ENCODE data around the gene C19orf67.

Gene C19orf67

GRCh38 chr19:14056069-14056666 is 29.4 kb downstream of the C19orf67 start:
- DNase-seq (ENCODE audit: low read depth) = no peak
- TF ChIP-seq CTCF (conservative IDR thresholded peaks at IDR 0.05; ENCODE audit: low read depth, low read length) = no peak
- no peak overlapping the region for H3K4me3 ChIP-seq (ENCODE audit: low read length)

GRCh38 chr19:14055396-14055795 is 30.2 kb downstream of the C19orf67 start:
- DNase-seq (ENCODE audit: low read depth) = no peak
- no peak for TF ChIP-seq CTCF (conservative IDR thresholded peaks at IDR 0.05; ENCODE audit: low read depth, low read length)
- no peak overlapping the region for H3K4me3 ChIP-seq (ENCODE audit: low read length)

- no peak for DNase-seq (ENCODE audit: low read depth)
- no peak overlapping the region for H3K4me3 ChIP-seq (ENCODE audit: low read length)
- no peak for TF ChIP-seq CTCF (conservative IDR thresholded peaks at IDR 0.05; ENCODE audit: low read depth, low read length)
Measured at GRCh38 chr19:14054721-14055120, 30.9 kb downstream of the C19orf67 start.

GRCh38 chr19:14054099-14054498 is 31.5 kb downstream of the C19orf67 start:
- TF ChIP-seq CTCF (conservative IDR thresholded peaks at IDR 0.05; ENCODE audit: low read depth, low read length) = no peak
- no peak for DNase-seq (ENCODE audit: low read depth)
- H3K4me3 ChIP-seq (ENCODE audit: low read length) = no peak overlapping the region

GRCh38 chr19:14053500-14053899 is 32.1 kb downstream of the C19orf67 start:
- no peak for DNase-seq (ENCODE audit: low read depth)
- TF ChIP-seq CTCF (conservative IDR thresholded peaks at IDR 0.05; ENCODE audit: low read depth, low read length) = no peak
- H3K4me3 ChIP-seq (ENCODE audit: low read length) = no peak overlapping the region

- no peak for TF ChIP-seq CTCF (conservative IDR thresholded peaks at IDR 0.05; ENCODE audit: low read depth, low read length)
- no peak for DNase-seq (ENCODE audit: low read depth)
- no peak overlapping the region for H3K4me3 ChIP-seq (ENCODE audit: low read length)
Measured at GRCh38 chr19:14053032-14053431, 32.6 kb downstream of the C19orf67 start.

GRCh38 chr19:14052470-14052869 is 33.1 kb downstream of the C19orf67 start:
- H3K4me3 ChIP-seq (ENCODE audit: low read length) = no peak overlapping the region
- DNase-seq (ENCODE audit: low read depth) = no peak
- no peak for TF ChIP-seq CTCF (conservative IDR thresholded peaks at IDR 0.05; ENCODE audit: low read depth, low read length)
